ENCODE results near the gene RELL1. TPM values are rescaled to one million over a fixed set of nuclear protein-coding genes. Genes with fewer than 3 reads are reported as not detected.

Gene RELL1
- polyA plus RNA-seq, 3 donors: 9.6 to 10.4 (median 10.2) TPM

DNA sequence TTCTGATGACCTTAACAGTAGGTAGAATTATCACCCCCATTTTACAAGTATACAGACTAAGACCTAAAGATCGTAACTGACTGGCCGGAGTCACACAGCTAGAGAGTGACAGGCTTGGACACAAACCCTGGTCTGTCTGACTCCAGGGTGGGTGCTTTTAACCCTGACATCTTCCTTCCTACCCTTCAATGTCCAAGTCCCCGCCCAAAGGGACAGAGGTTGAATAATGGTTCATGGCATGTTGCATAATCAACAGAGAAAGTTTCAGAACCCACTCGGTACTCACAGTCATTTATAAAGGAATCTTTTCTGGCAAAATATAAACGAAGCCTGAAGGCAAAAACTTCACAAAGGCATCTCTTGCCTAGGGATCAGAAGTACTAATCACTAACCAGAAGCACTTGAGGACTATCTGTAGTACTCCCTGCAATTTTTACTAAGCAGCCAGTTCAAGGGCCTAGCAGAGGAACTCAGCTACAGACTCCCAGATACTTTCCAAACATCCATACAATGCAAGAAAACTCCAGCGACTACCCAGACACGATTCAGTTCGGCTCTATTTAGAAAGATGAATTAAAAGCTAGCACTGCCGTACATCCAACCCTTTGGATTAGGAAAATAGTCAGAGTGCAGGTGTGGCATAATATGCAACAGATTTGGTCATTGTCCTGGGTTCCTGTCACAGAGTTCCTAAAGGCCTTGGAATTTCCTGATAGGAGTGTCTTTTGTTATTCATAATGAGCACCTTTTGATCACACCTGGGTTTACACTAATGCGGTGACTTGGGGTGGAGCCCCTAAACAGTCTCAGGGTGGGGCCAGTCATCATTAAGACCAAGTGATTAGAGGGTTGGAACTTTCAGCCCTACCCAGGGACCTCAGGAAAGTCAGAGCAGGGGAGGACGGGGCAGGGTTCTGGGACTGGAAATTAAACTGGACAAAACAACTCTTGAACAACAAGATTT is 44.0 kb downstream of the RELL1 start:
- DNase-seq (ENCODE audit: low read depth in 3 of 3, low spot score in 2 of 3): no peak

DNA sequence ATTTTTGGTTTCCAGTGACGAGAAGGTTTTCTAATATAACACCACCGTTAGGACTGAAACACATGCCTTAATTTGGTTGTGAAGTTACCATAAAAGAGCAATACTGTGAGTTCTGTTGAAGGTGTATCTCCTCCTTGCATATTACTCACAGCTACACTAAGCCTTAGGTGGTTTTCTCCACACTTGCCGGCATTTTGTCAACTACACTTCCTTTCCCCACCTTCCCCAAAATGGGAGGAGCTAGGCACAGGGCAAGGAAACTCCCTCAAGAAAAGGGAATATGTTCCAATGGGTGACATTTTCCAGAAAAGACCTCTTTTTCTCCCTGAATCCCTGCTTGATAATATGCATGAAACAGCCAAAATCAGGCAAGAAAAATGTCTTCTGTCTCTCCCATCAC is 44.8 kb downstream of the RELL1 start:
- DNase-seq (ENCODE audit: low read depth in 3 of 3, low spot score in 2 of 3): no peak

DNA sequence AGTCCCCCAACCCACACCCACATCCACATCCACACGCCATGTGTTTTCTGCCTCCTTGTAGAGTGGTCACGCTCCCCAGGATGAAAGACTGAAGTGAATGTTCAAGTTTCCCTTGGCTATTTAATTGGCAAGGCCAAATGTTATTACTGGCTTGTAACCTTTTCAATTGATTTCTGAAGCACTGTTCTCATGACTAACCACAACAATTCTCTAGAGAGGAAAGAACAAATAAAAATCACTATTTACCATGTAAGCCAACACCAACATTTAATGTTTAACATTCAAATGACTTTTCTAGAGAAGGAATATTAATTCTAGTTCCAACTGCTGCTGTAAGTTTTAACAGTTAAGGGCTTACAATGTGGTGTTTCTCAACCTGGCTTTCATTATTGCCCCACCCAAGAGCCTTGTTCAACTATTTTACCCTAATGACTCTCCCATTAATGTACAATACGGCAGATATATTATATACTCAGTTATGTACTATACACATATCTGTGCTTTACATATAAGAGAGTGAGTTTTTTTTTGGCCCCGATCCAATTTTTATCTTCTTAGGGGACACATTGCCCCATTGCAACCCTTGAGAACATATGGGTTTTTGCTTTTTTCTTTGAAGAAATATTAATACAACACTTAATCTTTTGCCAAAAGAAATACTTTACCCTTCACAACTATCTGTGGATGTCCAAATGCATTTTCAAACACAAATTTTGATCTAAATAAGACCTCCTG is 46.5 kb downstream of the RELL1 start:
- no peak for DNase-seq (ENCODE audit: low read depth in 3 of 3, low spot score in 2 of 3)

GRCh38 chr4:37635155-37635554 is 51.0 kb downstream of the RELL1 start:
- no peak for DNase-seq (ENCODE audit: low read depth in 3 of 3, low spot score in 2 of 3)

DNA sequence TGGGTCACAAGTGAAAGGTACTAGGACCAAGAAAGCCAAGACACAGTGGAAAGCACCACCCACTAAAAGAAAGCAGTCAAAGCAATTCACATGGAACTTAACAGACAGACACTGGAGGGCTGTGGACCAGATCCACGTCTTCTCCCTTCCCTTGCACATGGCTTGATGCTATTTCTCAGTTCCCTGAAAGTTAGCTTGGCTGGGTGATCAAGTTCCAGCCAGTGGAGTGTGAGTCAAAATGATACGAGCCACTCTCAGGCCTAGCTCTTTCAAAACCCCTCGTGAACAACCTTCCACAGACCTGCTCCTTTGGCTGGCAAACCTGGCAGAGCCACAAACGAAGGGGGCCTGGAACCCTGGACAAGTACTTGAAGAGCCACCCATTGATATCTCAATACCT is 52.0 kb downstream of the RELL1 start:
- DNase-seq (ENCODE audit: low read depth in 3 of 3, low spot score in 2 of 3): no peak

DNA sequence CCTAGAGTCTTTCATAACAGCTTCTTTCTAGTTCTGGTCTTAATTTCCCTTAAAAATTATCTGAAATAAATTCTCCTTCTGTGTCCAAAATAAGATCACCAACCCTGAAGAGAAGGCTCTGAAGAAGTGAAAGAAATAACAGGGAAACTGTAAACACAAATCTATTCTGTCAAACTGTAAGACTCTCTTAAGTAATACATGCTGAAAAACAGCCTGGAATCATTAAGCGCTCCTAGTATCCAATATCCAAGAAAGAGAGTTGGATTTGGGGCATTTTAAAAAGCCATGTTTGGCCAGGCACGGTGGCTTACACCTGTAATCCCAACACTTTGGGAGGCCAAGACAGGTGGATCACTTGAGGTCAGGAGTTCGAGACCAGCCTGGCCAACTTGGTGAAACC is 53.3 kb downstream of the RELL1 start:
- DNase-seq (ENCODE audit: low read depth in 3 of 3, low spot score in 2 of 3): no peak

- DNase-seq (ENCODE audit: low read depth in 3 of 3, low spot score in 2 of 3): no peak
Measured at GRCh38 chr4:37631551-37631950, 54.6 kb downstream of the RELL1 start.

DNA sequence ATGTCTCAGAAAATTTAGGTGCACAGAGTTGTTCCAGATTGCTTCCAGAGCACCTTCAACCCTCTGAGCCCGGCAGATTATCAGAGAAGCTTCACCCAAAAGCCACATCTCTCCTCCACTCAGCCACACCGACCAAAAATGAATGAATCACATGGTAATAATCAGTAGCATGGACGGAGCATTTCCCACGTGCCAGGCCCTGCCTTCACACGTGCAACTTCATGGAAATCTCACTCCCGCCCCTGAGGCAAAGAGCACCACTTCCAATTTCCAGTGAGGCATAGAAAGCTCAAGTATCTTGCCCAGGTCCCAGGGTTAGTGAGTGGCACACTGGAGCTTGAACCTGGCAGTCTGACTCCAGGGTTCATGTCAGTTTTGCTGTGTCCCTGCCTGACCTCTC is 56.5 kb downstream of the RELL1 start:
- no peak for DNase-seq (ENCODE audit: low read depth in 3 of 3, low spot score in 2 of 3)

DNA sequence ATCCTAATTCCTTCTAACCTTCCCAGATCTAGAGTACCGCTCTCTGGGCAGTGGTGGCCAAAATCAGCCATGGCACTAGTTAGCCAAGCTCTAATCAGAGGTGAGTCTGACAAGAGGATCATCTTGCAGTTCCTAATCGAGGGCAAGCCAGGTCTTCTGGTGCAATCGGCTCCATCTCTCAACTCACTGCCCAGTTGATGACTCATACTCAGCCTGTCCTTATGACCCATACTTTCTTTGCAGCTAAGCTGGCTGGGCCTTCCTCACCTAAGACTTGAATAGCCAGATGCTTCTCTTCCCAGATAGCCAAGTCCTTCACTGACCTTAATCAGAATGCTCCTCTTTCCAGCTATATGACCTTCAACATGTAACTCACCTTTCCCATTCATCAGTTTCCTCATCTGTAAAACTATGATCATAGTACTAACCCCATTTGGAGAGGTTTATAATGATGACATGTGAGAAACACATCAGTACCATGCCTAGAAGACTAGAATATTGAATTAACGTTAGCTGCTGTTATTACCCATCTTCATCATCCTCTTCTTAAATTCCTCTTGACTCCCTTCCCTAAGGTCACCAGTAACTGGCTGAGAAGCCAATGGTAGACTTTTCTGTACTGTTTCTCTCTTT is 57.1 kb downstream of the RELL1 start:
- no peak for DNase-seq (ENCODE audit: low read depth in 3 of 3, low spot score in 2 of 3)

GRCh38 chr4:37627263-37627662 is 58.9 kb downstream of the RELL1 start:
- DNase-seq (ENCODE audit: low read depth in 3 of 3, low spot score in 2 of 3): no peak

DNA sequence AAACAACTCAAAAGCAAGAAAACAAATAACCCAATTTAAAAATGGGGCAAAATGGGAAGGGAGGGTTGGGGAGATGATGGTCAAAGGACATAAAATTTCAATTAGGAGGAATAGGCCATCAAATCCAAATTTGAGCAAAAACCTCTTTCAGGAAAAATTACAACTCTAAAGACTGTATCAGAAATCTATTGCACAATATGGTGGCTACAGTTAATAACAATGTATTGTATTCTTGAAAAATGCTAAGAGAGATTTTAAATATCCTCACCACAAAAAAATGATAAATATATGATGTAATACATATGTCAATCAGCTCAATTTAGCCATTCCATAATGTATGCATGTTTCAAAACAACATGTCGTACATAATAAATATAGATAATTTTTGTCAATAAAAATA is 60.7 kb downstream of the RELL1 start:
- DNase-seq (ENCODE audit: low read depth in 3 of 3, low spot score in 2 of 3): no peak

- no peak for DNase-seq (ENCODE audit: low read depth in 3 of 3, low spot score in 2 of 3)
Measured at GRCh38 chr4:37623940-37624339, 62.2 kb downstream of the RELL1 start.

DNA sequence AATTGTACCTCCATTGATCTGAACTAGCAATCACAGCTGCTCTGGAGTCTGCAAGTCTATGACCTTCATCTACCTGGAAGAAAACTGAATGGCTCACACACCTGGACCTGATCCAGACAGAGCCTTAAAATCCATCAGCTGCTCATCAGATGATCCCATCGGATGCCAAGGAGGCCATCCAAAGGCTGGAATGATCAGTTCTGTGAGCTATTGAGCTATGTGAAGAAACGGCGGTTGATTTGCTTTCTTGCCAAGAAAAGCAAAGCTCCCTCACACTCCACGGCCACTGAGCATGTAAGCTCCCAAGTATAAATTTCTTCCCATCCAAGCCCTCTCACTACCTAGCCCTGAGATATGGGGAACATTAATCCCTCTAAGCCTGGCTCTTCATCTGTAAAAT is 63.1 kb downstream of the RELL1 start:
- DNase-seq (ENCODE audit: low read depth in 3 of 3, low spot score in 2 of 3): no peak

DNA sequence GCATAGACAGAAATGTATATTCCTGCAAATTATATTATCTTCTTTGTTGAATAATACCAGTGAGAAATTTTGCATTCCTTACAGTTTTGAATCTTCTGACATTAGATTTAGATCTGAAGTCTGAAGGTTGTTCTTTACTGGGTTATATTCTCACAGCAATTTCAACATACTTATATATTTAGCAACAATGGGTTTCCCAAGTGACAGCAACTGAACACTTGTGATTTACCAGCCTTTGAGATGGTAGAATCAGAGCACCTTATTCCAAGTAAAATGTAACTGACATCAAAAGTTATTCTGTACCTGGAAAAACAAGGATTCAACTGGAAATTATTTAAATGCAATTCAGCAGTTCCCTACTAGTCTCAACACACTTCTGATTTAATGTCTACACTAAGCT is 66.0 kb downstream of the RELL1 start:
- DNase-seq (ENCODE audit: low read depth in 3 of 3, low spot score in 2 of 3): no peak

DNA sequence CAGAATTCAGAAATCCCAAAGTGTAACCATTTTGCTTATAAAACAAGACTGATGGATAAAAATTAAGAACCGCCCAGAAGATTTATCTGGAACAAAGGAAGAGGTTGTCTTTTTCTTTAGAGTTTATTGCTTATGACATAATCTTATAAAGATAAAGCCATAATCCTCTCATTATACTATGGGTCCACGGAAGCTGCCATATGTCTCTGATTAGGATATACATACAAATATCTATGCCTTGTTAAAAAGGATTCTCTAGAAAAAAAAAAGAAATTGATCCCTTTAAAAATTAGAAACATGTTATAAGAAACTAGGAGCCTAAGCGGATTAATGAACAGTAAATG is 70.5 kb downstream of the RELL1 start:
- DNase-seq (ENCODE audit: low read depth in 3 of 3, low spot score in 2 of 3): no peak

- DNase-seq (ENCODE audit: low read depth in 3 of 3, low spot score in 2 of 3): no peak
Measured at GRCh38 chr4:37615059-37615719, 71.0 kb downstream of the RELL1 start.

DNA sequence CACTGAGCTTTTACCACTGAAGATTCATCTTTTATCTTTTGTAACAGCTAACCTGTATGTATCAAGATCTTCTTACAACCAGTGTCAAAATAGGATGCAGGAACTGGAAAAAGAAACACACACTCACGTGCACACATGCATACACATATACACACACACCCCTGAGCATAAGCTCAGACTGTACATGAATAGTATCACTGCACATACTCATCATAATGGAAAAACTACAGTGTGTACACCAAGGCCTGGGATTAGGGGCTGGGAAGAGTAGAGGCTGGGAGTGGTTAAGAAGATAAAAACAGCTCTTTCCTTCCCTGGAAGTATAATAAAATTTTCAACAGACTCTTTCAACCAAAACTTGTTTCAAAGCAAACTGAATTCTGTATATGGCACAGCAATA is 73.4 kb downstream of the RELL1 start:
- no peak for DNase-seq (ENCODE audit: low read depth in 3 of 3, low spot score in 2 of 3)

- DNase-seq (ENCODE audit: low read depth in 3 of 3, low spot score in 2 of 3): no peak
Measured at GRCh38 chr4:37609626-37610025, 76.5 kb downstream of the RELL1 start.

DNA sequence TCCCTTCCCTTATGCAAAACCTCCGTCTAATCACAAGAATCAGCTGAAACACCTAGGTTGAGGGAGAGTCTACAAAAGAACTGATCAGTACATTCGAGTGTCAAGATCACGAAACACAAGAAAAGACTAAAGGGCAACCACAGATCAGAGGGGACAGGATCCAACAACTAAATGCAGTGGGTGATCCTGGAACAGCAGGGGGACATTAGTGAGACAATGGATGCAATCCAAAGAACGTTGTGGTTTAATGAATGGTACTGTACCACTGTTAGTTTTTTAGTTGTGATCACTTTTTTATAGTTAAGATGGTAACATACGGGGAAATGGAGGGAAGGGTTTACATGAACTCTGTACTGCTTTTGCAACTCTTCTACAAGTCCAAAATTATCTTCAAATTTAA is 79.2 kb downstream of the RELL1 start:
- no peak for DNase-seq (ENCODE audit: low read depth in 3 of 3, low spot score in 2 of 3)

DNA sequence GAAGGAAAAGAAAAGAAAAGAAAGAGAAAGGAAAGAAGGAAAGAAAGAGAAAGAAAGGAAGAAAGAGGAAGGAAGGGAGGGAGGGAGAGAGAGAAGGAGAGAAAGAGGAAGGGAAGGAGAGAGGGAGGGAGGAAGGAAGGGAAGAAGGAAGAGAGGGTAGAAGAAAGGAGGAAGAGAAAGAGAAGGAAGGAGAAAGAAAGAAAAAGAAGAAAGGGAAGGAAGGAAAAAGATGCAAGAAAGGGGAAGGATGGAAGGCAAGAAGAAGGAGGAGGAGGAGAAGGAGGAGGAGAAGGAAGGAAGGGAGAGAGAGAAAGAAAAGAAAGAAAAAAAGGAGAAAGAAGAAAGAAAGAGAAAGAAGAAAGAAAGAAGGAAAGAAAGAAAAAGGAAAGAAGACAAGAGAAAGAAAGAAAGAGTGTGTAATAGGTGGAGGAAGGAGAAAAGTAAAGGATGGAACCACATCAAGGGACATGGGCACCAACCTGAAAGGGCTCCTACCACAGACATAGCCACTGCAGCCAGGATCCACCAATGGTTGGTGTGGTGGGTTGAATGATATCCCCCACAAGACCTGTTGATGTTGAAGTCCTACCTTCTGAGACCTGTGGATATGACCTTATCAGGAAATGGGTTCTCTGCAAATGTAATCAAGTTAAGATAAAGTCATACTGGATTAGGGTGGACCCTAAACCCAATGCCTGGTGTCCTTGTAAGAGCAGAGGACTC is 80.2 kb downstream of the RELL1 start:
- no peak for DNase-seq (ENCODE audit: low read depth in 3 of 3, low spot score in 2 of 3)
